CD4-positive, alpha-beta T cell treated with Interferon alpha-2 for 1 hour (primary cell): ENCODE results near the gene ARHGEF28.

Experiments used
- DNase-seq, 2 donors: peaks; one replicate each; pipeline ENCODE4 v3.0.0-alpha.2; 2020 to 2022

The ARHGEF28 gene

DNA sequence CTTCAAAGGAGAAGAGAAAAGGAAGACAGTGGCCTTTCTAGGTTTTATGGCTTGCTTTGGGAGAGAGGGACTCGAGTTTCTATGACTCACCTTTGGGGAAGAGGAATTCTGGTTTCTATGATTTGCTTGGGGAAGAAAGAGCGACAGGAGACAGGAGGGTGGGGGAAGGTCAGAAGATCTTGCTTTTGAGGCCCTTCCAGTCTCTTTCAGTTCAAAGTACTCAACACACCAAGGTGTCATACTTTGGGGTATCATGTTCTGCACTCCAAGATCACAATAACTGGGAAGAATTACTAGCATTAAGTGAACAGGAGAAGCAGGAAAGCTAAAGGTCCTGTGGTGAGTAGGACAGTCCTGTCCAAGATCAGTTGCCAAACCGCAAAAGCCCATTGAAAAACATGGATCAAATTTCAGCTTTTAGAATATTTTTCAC, 324.5 kb downstream of the ARHGEF28 start:
- no peak for DNase-seq

- no peak for DNase-seq
Measured at GRCh38 chr5:73950912-73951430, 325.0 kb downstream of the ARHGEF28 start.

DNA sequence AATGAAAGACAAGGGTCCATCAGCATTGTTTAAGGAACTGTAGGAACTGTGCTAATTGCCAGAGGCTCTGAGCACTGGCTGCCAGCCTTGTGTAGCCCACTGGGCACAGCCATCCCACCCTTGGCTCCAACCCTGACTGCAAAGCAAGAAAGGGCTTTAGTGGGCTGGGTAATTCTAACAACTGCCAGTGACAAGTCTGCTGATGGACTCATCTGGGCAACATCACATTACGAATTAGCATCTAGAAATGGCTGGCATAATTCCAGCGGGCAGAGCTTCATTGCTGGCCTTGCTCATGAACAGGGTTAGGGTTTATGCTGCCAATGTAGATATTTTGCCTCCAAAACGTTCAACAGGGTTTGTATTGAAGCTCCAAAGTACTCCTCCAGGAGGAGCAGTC, 326.9 kb downstream of the ARHGEF28 start:
- DNase-seq = no peak

GRCh38 chr5:73954381-73954780, 328.4 kb downstream of the ARHGEF28 start:
- DNase-seq = no peak

DNA sequence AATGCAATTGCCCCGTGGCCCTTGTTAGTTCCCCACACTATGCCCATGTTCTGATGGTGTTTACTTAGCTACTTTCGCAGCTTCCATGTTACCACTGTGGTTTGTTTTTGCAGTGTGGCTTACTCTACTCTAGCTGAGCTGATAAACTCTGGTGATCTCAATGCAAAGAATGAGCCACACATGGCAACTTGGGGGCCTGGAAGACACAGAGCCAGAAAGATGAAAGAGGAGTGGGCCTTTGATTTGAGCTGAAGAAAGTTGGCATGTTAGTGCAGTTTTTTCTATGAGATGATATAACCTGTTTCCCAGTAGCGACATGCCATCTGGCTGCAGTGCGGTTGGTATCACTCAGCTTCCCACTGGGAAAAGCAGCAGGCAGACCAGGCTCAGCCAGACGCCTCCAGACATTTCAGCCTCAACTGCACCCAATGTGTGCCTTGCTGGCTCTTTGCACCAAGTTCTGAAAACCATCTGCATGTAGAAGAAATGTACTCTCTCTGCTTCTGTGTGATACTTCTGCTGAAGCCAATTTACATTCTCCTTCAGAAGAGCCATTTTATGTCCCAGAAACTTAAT, 329.4 kb downstream of the ARHGEF28 start:
- DNase-seq = no peak

DNA sequence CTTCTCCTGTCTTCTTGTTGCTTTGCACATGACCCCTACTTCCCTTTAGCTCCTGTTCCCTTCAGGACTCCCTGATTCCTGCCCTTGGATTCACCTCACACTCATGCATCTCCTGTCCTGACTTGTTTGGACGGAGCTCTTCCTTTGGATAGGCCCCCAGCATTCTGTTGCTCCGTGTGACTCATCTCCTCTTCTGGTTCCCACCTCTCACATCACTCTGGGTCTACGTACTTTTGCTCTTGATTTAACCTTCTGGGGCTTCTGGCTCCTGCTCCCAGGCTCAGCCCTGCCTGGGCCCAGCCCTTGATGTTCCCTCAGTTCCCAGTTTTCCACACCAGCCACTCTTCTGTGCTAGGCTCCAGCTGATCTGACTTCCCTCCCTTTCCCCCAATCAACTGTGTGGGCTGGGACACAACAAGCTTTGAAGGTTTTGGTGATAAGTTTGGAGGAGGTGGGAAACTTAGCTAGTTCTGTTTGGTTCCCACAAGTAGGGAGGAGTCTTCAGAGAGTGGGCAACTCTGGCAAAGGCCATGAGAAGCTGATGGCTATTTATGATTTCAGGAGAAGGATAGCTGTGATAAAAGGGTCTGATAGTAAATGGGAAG, 331.5 kb downstream of the ARHGEF28 start:
- DNase-seq = no peak

GRCh38 chr5:73958037-73958436, 332.0 kb downstream of the ARHGEF28 start:
- no peak for DNase-seq

DNA sequence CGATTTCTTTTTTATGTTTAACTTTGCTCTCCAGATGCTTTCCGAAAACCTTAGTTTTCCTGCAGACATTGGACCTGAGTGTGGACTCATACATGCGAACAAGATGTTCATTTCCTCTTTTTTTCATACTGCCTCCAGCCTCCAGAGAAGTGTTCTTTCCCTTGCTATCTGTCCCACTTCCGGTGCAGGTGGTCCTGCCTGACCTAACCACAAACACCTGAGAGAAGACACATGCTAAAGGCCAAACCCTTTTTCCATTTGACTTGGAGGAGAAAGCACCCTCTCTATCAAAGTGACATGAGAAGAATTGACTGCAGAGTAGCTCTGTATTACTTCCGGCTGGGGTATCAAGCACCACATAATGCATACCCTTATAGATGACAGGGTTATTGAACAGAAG, 334.0 kb downstream of the ARHGEF28 start:
- DNase-seq = no peak

DNA sequence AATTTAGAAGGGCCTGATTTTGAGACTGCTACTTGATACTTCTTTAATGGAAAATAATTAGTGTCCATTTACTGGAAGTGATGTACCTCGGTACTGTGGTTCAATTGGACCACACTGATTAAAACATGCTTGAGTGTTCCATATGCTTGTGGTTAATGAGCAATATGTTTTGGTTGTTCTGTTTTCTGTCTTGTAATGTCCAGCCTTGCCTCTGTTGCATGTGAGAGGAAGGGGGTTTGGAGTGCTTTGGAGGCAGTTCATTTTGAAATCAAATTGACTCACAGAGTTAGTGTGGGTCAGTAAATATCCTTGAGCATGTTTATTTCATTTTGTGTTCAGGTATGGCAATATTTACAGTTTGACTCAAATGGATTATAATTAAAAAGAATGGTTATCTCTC, 334.4 kb downstream of the ARHGEF28 start:
- DNase-seq = no peak

- DNase-seq = no peak
Measured at GRCh38 chr5:73962801-73963425, 336.9 kb downstream of the ARHGEF28 start.

DNA sequence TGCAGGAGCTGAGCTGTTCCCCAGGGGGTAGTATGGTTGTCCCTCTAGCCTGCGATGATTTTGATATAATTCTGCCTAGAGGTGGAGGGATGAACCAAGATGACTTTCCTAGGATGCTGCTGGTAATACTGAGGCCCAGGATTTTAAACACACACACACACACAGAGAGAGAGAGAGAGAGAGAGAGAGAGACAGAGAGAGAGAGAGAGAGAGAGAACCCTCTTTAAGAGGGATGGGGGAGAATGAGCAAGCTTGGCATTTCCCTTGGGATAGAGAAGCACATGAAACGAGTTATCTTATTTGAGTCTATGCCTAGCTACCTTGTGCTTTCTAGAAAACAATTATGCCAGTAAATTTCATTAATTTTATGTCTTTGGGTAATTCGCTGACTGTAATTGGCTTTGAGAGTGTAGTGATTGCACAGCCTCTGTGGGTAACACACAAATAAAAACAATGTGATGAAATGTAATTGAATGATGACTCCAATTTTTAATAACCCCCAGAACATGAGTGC, 338.4 kb downstream of the ARHGEF28 start:
- DNase-seq = no peak

- DNase-seq = no peak
Measured at GRCh38 chr5:73966451-73966850, 340.5 kb downstream of the ARHGEF28 start.

DNA sequence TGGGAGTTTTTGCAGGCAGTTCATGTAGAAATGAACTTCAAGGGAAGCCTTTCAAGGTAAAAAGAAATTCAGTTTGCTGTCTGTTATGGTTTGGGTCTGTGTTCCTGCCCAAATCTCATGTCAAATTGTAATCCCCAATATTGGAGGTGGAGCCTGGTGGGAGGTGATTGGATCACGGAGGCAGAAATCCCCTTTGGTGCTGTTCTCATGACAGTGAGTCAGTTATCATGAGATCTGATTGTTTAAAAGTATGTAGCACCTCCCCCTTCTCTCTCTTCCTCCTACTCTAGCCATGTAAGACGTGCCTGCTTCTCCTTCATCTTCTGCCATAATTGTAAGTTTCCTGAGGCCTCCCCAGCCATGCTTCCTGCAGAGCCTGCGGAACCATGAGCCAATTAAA, 341.4 kb downstream of the ARHGEF28 start:
- DNase-seq = no peak

DNA sequence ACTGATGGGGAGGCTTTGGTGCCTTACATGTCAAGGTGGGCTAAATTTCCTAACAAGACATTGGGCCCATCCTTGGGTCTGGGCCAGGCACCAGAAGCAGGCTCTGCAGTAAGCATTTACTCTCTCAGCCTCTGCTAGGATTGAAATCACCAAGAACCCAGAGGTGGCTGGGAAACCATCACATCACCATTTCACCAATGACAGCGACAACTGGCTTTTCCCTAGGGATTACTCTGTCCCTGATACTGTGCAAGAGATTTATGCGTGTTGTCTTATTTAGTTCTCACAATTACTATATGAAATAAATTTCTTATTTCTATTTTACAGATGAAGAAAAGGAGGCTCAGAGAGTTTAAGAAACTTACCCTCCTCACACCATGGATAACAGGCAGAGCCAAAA, 342.2 kb downstream of the ARHGEF28 start:
- DNase-seq = no peak

GRCh38 chr5:73968729-73969128, 342.7 kb downstream of the ARHGEF28 start:
- no peak for DNase-seq

DNA sequence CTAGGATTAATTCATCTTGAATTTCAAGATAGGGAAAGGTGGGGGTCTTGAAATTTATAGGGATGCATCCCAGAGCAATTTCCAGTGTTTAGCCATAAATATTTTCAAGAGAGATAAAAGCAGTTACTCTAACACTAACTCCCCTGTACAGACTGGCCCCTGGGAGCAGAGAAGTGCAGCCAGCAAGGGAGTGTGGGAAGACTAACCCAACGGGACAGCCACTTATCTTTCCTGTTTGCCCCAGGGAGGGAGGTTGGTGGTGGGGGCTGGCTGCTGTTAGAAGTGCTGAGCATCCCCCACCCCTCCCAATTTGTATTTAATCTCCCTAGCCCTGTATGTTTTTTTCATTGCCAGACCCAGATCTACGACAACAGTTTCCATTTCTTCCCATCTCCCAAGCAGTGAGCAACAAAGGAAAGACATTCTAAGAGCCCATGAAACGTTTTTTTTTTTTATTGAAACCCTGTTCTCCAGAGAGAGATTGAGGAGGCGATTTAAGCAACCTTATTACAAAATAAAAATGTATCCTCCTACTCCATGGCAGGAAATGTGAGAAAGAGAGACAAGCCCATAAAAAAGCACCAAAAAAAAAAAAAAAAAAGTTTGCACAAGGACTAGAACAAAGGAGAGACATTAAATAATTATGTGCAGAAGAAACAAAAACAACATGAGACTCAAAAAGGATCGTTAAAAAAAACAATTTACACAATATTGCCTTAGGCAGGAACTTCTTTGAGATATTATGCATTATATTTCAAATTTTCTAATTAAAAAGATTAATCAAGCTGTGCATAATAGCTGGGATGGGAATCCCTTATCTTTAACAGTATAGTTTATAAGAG, 343.4 kb downstream of the ARHGEF28 start:
- DNase-seq = no peak

DNA sequence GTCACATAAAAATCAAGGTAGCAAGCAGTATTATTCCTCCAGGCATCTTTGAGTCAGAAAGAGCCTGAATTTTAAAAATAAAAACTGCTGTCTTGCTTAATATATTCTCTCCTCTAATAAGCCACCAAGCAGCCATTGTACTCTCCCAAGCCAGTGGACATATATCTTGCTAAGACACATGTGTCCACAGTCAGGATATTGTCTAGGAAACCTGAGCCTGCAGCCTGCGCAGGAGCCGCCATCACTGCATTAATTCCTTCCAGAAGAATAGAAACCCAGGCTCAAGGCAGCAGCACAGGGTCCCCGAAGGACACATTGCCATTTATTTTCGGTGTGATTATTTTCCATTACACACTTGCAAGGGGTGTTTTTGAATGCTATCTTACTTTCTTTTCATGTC, 345.3 kb downstream of the ARHGEF28 start:
- no peak for DNase-seq

DNA sequence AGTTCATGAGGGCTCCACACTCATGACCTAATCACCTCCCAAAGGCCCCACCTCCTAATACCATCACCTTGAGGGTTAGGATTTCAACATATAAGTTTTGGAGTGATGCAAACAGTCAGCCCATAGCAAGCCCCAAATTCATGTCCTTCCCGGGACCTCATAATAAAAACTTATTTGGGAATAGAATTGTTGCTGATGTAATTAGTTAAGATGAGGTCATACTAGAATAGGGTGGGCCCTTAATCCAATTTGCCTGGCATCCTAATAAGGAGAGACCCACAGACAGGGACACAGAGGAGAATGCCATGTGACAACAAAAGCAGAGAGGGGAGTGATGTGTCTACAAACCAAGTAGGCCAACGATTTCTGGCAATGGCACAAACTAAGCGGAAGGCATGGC, 347.1 kb downstream of the ARHGEF28 start:
- no peak for DNase-seq

DNA sequence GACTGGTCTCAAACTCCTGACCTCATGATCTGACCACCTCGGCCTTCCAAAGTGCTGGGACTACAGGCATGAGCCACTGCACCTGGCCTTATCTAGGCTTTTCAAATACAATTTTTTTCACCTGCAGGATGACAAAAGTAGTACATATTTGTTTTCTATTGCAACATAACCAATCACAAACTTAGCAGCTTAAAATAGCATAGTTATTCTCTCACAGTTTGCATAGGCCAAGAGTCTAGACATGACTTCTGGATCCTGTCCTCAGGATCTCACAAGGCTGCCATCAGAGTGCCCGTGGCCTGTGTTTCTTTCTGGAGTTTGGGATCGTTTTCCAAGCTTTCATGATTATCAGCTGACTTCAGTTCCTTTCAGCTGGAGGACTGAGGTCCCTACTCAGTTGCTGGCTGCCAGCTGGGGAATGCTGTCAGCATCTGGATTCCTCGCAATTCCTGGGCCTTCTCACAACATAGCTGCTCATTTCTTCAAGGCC, 348.9 kb downstream of the ARHGEF28 start:
- DNase-seq = no peak

DNA sequence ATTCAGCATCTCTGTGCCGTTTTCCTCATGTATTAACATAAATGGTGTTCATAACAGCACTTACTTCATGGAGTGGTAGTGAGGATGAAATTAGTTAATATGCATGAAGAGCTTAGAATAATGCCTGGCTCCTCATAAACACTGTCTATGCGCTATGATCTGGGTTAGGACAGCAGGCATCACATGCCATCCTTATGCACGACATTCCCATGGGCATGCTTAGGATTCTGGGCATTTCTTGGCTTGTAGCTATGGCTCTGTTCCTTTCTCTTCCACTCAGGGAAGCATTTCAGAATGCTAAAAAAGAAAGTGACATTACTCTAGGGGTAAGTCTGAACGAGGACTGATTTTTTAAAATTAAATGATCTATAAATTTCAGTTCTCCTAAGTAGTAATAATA, 349.8 kb downstream of the ARHGEF28 start:
- no peak for DNase-seq

GRCh38 chr5:73977146-73977545, 351.1 kb downstream of the ARHGEF28 start:
- DNase-seq = no peak

DNA sequence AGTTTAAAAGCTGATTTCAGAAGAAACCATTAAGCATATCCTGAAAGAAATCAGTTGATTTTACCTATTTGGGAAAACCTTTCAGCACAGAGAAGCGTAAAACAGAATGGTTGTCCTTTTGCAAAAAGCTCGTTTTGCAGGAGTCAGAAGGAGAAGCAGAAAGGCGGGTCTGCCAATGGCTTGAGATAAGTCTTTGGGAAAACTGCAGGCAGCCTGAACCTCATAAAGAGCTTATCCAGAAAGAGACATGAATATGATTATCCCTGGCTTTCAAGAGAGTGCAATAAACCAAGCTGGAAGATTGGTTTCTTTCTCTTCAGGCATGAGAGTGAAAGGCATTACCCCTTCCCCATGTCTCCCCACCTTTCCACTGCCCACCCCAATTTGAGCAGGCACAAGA, 353.3 kb downstream of the ARHGEF28 start:
- DNase-seq = no peak

DNA sequence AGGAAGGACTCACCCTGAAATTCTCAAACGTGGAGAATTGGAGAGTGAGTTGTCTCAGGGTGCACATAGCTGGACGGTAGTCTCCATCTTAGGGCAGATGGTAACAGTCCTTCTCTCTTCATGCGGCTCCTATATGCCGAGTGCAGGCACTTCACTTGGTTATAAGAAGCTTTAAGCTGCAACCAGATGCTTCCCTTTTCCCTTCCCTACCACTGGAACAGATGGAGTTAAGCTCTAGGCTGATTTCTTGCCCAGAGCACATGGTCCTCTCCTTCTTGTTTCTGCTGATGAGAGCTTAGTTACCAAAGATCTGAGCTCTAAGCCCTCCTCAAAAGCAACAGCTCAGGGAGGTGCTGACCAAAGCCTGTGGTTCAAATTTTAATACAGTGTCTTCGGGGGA, 355.7 kb downstream of the ARHGEF28 start:
- no peak for DNase-seq
